Neural cell (in vitro differentiated cells): ENCODE results near the gene PLOD3. TPM values are rescaled to one million over a fixed set of nuclear protein-coding genes. Genes with fewer than 3 reads are reported as not detected.
"Not testable (repeated sequence)": the region's sequence is repeated elsewhere in the genome, so short reads cannot be mapped to it uniquely, and the experiment has no call there.

Experiments
- H2AFZ ChIP-seq: fragments of 200-600, 300-800 bp; sonication (generic), shearing (Covaris generic); 2 replicates; pipeline ENCODE4 v1.6.0; 2014; ENCODE audit warnings: low read depth, mild to moderate bottlenecking, antibody characterized with exemption, low read length, moderate library complexity
- H3F3A ChIP-seq: fragments of 200-600 bp; shearing (Covaris generic); 2 replicates; pipeline ENCODE4 v1.6.1; 2016; ENCODE audit warnings: mild to moderate bottlenecking, moderate library complexity, mixed read lengths, antibody characterized with exemption, low read length; ENCODE audit not compliant: insufficient read depth, poor library complexity, severe bottlenecking
- H3K27ac ChIP-seq: fragments of 200-600, 300-800 bp; sonication (generic), shearing (Covaris generic); 2 replicates; pipeline ENCODE4 v1.5.1; 2014; ENCODE audit warnings: mild to moderate bottlenecking, low read length, moderate library complexity
- H3K27me3 ChIP-seq: fragments of 300-800, 200-600 bp; sonication (generic), shearing (Covaris generic); 2 replicates; pipeline ENCODE4 v1.6.0; 2014; ENCODE audit warnings: mild to moderate bottlenecking, low read depth, low read length, moderate library complexity; ENCODE audit not compliant: insufficient read depth
- H3K36me3 ChIP-seq: fragments of 300-800, 200-600 bp; sonication (generic), shearing (Covaris generic); 2 replicates; pipeline ENCODE4 v1.5.1; 2014; ENCODE audit warnings: mild to moderate bottlenecking, antibody characterized with exemption, low read length, moderate library complexity; ENCODE audit not compliant: insufficient read depth
- H3K4me2 ChIP-seq: fragments of 300-800, 200-600 bp; sonication (generic), shearing (Covaris generic); 2 replicates; pipeline ENCODE4 v1.6.0; 2014; ENCODE audit warnings: mild to moderate bottlenecking, low read length
- H3K4me3 ChIP-seq: fragments of 300-800, 200-600 bp; sonication (generic), shearing (Covaris generic); 2 replicates; pipeline ENCODE4 v1.5.1; 2014; ENCODE audit warnings: mild to moderate bottlenecking, low read length, moderate library complexity
- H3K79me2 ChIP-seq: fragments of 200-600 bp; shearing (Covaris generic); replicated peaks from 2 replicates; pipeline ENCODE4 v1.6.0; 2014; ENCODE audit warnings: mild to moderate bottlenecking, low read length, moderate library complexity; ENCODE audit not compliant: insufficient read depth
- H3K9ac ChIP-seq: fragments of 300-800, 200-600 bp; sonication (generic), shearing (Covaris generic); 2 replicates; pipeline ENCODE4 v1.6.1; 2016; ENCODE audit warnings: mild to moderate bottlenecking, low read length, mixed read lengths
- H3K9me2 ChIP-seq: fragments of 200-600 bp; shearing (Covaris generic); 2 replicates; pipeline ENCODE4 v1.6.1; 2016; ENCODE audit warnings: mild to moderate bottlenecking, low read length, mixed read lengths; ENCODE audit not compliant: insufficient read depth
- H3K9me3 ChIP-seq: fragments of 200-600, 300-800 bp; sonication (generic), shearing (Covaris generic); 2 replicates; pipeline ENCODE4 v1.6.1; 2016; ENCODE audit warnings: mild to moderate bottlenecking, mixed run types, low read length, moderate library complexity, mixed read lengths
- H4K20me1 ChIP-seq: fragments of 200-600 bp; shearing (Covaris generic); 2 replicates; pipeline ENCODE4 v1.6.1; 2016; ENCODE audit warnings: mild to moderate bottlenecking, mixed run types; ENCODE audit not compliant: insufficient read depth
- CTCF ChIP-seq: fragments of 450-650 bp; IDR thresholded peaks from 2 replicates; pipeline ENCODE4 v1.5.1; 2014; ENCODE audit warnings: antibody characterized with exemption, mild to moderate bottlenecking, moderate library complexity; ENCODE audit not compliant: poor library complexity, severe bottlenecking
- EP300 ChIP-seq: fragments of 450-650 bp; conservative IDR thresholded peaks from 2 replicates; pipeline ENCODE4 v1.6.1; 2014; ENCODE audit warnings: antibody characterized with exemption, mild to moderate bottlenecking, moderate library complexity; ENCODE audit not compliant: poor library complexity, severe bottlenecking
- EZH2 ChIP-seq: fragments of 200-600, 300-800 bp; shearing (Covaris generic), sonication (generic); IDR thresholded peaks from 2 replicates; pipeline ENCODE4 v1.6.1; 2014; ENCODE audit warnings: antibody characterized with exemption, low read length, borderline replicate concordance, mild to moderate bottlenecking; ENCODE audit not compliant: insufficient read depth, poor library complexity, severe bottlenecking
- MXI1 ChIP-seq: fragments of 450-650 bp; conservative IDR thresholded peaks from 2 replicates; pipeline ENCODE4 v1.6.1; 2014; ENCODE audit warnings: antibody characterized with exemption, mild to moderate bottlenecking; ENCODE audit not compliant: poor library complexity, severe bottlenecking
- POLR2AphosphoS5 ChIP-seq: IDR thresholded peaks from 2 replicates; pipeline ENCODE4 v1.6.1; 2012
- RAD21 ChIP-seq: fragments of 450-650 bp; conservative IDR thresholded peaks from 2 replicates; pipeline ENCODE4 v1.6.1; 2014; ENCODE audit warnings: antibody characterized with exemption, mild to moderate bottlenecking, moderate library complexity
- REST ChIP-seq: IDR thresholded peaks from 2 replicates; pipeline ENCODE4 v1.6.1; 2012; ENCODE audit warnings: borderline replicate concordance
- SMC3 ChIP-seq: fragments of 450-650 bp; conservative IDR thresholded peaks from 2 replicates; pipeline ENCODE4 v1.6.1; 2014; ENCODE audit warnings: antibody characterized with exemption, mild to moderate bottlenecking, moderate library complexity; ENCODE audit not compliant: poor library complexity
- TAF1 ChIP-seq: IDR thresholded peaks from 2 replicates; pipeline ENCODE4 v1.6.1; 2012; ENCODE audit warnings: low read depth
- polyA plus RNA-seq: library from polyadenylated mRNA; depleted of rRNA; stranded (reverse); fragments of >200 nt; gene quantifications from 2 replicates; pipeline ENCODE4 v1.2.3, GENCODE V29; 2014

PLOD3 gene
- polyA plus RNA-seq, 1 donor from 2014 or later: 19.2 TPM

- Histone ChIP-seq H4K20me1 (no peaks in the 10 kb centered on the region), H3K4me3 (no peak overlapping the region), H3K4me2 (no peak overlapping the region), H3K79me2 (no peaks in the 10 kb centered on the region), H2AFZ (no peak overlapping the region), H3K27ac (no peak overlapping the region), H3F3A (no peaks in the 10 kb centered on the region), H3K9me3 (no peaks in the 10 kb centered on the region), H3K36me3 (no peaks in the 10 kb centered on the region), H3K27me3 (peaks cover 31% of the 10 kb centered on the region), H3K9ac (no peak overlapping the region), H3K9me2 (no peaks in the 10 kb centered on the region)
- TF ChIP-seq EZH2: no peak
- TF ChIP-seq MXI1: no peak
- TF ChIP-seq RAD21: no peak
- TF ChIP-seq CTCF: no peak
- TF ChIP-seq POLR2AphosphoS5: no peak
- TF ChIP-seq REST: no peak
- TF ChIP-seq EP300: no peak
- TF ChIP-seq TAF1: no peak
- no peak for TF ChIP-seq SMC3
Measured at GRCh38 chr7:101200504-101200861, 16.9 kb downstream of the PLOD3 start.

- H3K4me3 ChIP-seq, H3K4me2 ChIP-seq, H3K36me3 ChIP-seq, H3K79me2 ChIP-seq, H3K9me3 ChIP-seq, H3K27ac ChIP-seq, H3F3A ChIP-seq, H3K9ac ChIP-seq, H2AFZ ChIP-seq, H3K9me2 ChIP-seq, H4K20me1 ChIP-seq: not testable (repeated sequence)
- peaks cover 31% of the 10 kb centered on the region for H3K27me3 ChIP-seq
Measured at GRCh38 chr7:101199522-101199921, 17.9 kb downstream of the PLOD3 start.

- Histone ChIP-seq H3K27me3 (peaks cover 31% of the 10 kb centered on the region), H3K79me2 (no peaks in the 10 kb centered on the region), H3K9ac (no peak overlapping the region), H3K36me3 (no peaks in the 10 kb centered on the region), H3K9me3 (no peaks in the 10 kb centered on the region), H3K9me2 (no peaks in the 10 kb centered on the region), H2AFZ (no peak overlapping the region), H3K4me2 (no peak overlapping the region), H3F3A (no peaks in the 10 kb centered on the region), H3K27ac (no peak overlapping the region), H4K20me1 (no peaks in the 10 kb centered on the region), H3K4me3 (no peak overlapping the region)
- TF ChIP-seq CTCF: no peak
- TF ChIP-seq RAD21: no peak
- TF ChIP-seq REST: no peak
- TF ChIP-seq SMC3: no peak
- no peak for TF ChIP-seq EP300
- no peak for TF ChIP-seq POLR2AphosphoS5
- no peak for TF ChIP-seq MXI1
- no peak for TF ChIP-seq TAF1
- TF ChIP-seq EZH2: no peak
Measured at GRCh38 chr7:101198476-101198875, 18.9 kb downstream of the PLOD3 start.
